ENCODE measurements around the gene KRTAP12-1.
A peak's percentile ranks its signal among the peaks of the same experiment; 100 is the strongest.
"Not testable (repeated sequence)": the region's sequence is repeated elsewhere in the genome, so short reads cannot be mapped to it uniquely, and the experiment has no call there.

KRTAP12-1 gene

GRCh38 chr21:44638506-44639330 lies 43.2 kb downstream of the KRTAP12-1 start:
- DNase-seq = not testable (repeated sequence)

DNA sequence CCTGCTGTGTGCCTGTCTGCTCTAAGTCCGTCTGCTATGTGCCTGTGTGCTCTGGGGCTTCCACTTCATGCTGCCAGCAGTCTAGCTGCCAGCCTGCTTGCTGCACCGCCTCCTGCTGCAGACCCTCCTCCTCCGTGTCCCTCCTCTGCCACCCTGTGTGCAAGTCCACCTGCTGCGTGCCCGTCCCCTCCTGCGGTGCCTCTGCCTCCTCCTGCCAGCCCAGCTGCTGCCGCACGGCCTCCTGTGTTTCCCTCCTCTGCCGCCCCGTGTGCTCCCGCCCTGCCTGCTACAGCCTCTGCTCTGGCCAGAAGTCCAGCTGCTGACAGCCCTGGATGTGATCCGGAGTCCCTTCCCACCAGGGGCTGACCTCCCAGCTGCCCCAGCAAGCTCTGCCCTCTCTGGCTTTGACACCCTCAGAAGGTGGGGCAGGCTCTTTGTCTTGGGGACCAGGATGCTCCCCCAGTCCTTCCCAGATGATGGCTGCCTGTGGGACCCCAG lies 44.1 kb downstream of the KRTAP12-1 start:
- peak; percentile 24 for DNase-seq

- no peak for DNase-seq
Observed at GRCh38 chr21:44637018-44637850, 44.7 kb downstream of the KRTAP12-1 start, which contains the start of gene KRTAP10-10. Gene KRTAP10-10, plus strand, starts transcription at chr21:44637356. Its CDS starts 62 bp downstream, at chr21:44637418.

DNA sequence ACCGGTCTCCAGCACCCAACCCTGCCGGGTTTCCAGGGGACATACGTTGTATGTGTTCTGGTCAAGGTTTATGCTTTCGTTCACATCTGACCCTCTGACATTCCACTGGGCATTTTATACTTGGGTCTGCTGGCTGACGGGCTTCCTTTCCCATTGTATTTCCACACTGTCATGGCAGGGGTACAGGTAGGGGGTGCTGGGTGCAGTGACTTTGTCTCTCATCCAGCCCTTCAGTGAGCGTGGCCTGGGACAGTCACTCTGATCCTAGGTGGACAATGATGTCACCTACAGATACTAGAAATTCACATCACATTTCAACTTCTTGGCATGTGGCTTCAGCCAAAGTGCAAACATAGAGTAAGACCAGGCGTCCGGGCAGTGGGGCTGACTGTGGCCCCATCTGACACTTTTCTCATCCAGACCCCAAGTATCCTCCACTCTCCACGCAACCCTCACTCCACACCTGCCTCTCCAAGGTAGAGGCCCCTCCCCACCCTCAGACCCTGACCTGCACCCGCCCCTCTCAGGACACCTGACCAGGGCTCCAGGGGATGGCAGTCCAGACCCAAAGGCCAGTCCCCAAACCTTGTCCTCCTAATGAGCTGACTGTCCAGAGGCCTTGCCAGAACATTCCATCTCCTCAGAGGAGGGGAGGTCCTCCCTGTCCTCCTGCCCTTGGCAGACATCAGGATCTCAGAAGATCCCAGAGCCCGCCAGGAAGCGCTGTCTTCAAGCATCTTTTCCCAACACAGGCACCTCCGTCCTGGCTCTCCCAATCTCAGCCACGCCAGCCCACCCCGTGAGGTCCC lies 45.5 kb downstream of the KRTAP12-1 start:
- DNase-seq = no peak

GRCh38 chr21:44632067-44632466 lies 49.9 kb downstream of the KRTAP12-1 start:
- DNase-seq = no peak
